Measurements from ENCODE around the gene CEMP1. TPM values are rescaled to one million over a fixed set of nuclear protein-coding genes. Genes with fewer than 3 reads are reported as not detected.

The CEMP1 gene
- total RNA-seq, 1 donor from 2014 or later, result not detected

GRCh38 chr16:2529961-2530628 is 1.1 kb downstream of the CEMP1 start:
- no peak for TF ChIP-seq EZH2 (IDR thresholded peaks at IDR 0.05)
- TF ChIP-seq CTCF (IDR thresholded peaks at IDR 0.05), result no peak
- no peak for TF ChIP-seq EZH2phosphoT487 (IDR thresholded peaks at IDR 0.05)
- no peak overlapping the region for H3K4me2 ChIP-seq
- no peaks in the 10 kb centered on the region for H3K79me2 ChIP-seq (ENCODE audit: low read depth)
- H3K9ac ChIP-seq, result no peak overlapping the region
- Mint-ChIP-seq H3K9me3 (no peaks in the 10 kb centered on the region), H3K36me3 (no peaks in the 10 kb centered on the region), H3K4me3 (peak overlapping the region; percentile 67), H3K27ac (no peak overlapping the region), H3K27me3 (ENCODE audit: insufficient read depth, low read depth) (peaks cover 18% of the 10 kb centered on the region), H3K4me1 (peaks cover 13% of the 10 kb centered on the region)
- no peak overlapping the region for H3K4me3 ChIP-seq
- no peaks in the 10 kb centered on the region for H3K4me1 ChIP-seq
- peaks cover 11% of the 10 kb centered on the region for H3F3A ChIP-seq (ENCODE audit: low read depth)
- H2AFZ ChIP-seq (replicated peaks), result no peak overlapping the region
- peaks cover 13% of the 10 kb centered on the region for H3K27me3 ChIP-seq
- H3K9me3 ChIP-seq (ENCODE audit: low read depth), result no peaks in the 10 kb centered on the region
- no peak for DNase-seq (ENCODE audit: low spot score)
- no peaks in the 10 kb centered on the region for H3K36me3 ChIP-seq
- no peaks in the 10 kb centered on the region for H4K20me1 ChIP-seq (ENCODE audit: low read depth)
- no peak overlapping the region for H3K27ac ChIP-seq

- Histone ChIP-seq H3K9me3 (ENCODE audit: low read depth) (no peaks in the 10 kb centered on the region), H3K4me1 (no peaks in the 10 kb centered on the region), H3K9ac (no peak overlapping the region), H4K20me1 (ENCODE audit: low read depth) (no peaks in the 10 kb centered on the region), H3K27ac (no peak overlapping the region), H2AFZ (replicated peaks) (no peak overlapping the region), H3K36me3 (no peaks in the 10 kb centered on the region), H3K4me2 (no peak overlapping the region), H3K79me2 (ENCODE audit: low read depth) (no peaks in the 10 kb centered on the region), H3F3A (ENCODE audit: low read depth) (peaks cover 11% of the 10 kb centered on the region), H3K4me3 (no peak overlapping the region), H3K27me3 (peaks cover 13% of the 10 kb centered on the region)
- no peak overlapping the region for H3K27ac Mint-ChIP-seq
- TF ChIP-seq CTCF (IDR thresholded peaks at IDR 0.05) (no peak), EZH2phosphoT487 (IDR thresholded peaks at IDR 0.05) (no peak), EZH2 (IDR thresholded peaks at IDR 0.05) (no peak)
- peaks cover 13% of the 10 kb centered on the region for H3K4me1 Mint-ChIP-seq
- H3K9me3 Mint-ChIP-seq, result no peaks in the 10 kb centered on the region
- peaks cover 17% of the 10 kb centered on the region for H3K27me3 Mint-ChIP-seq (ENCODE audit: insufficient read depth, low read depth)
- DNase-seq (ENCODE audit: low spot score), result no peak
- peak overlapping the region; percentile 35 for H3K4me3 Mint-ChIP-seq
- no peaks in the 10 kb centered on the region for H3K36me3 Mint-ChIP-seq
These were observed 1.9 kb downstream of the CEMP1 start for GRCh38 chr16:2529061-2529931.

GRCh38 chr16:2528161-2529060 is 2.8 kb downstream of the CEMP1 start:
- Histone ChIP-seq H3K4me3 (no peak overlapping the region), H3K9me3 (ENCODE audit: low read depth) (no peaks in the 10 kb centered on the region), H3K4me2 (no peak overlapping the region), H4K20me1 (ENCODE audit: low read depth) (no peaks in the 10 kb centered on the region), H3K27me3 (peaks cover 7% of the 10 kb centered on the region), H3K79me2 (ENCODE audit: low read depth) (no peaks in the 10 kb centered on the region), H2AFZ (replicated peaks) (no peak overlapping the region), H3K36me3 (no peaks in the 10 kb centered on the region), H3K4me1 (no peaks in the 10 kb centered on the region), H3K9ac (no peak overlapping the region), H3F3A (ENCODE audit: low read depth) (peaks cover 11% of the 10 kb centered on the region), H3K27ac (no peak overlapping the region)
- H3K4me3 Mint-ChIP-seq, result no peak overlapping the region
- H3K36me3 Mint-ChIP-seq, result no peaks in the 10 kb centered on the region
- H3K4me1 Mint-ChIP-seq, result peaks cover 8% of the 10 kb centered on the region
- no peaks in the 10 kb centered on the region for H3K9me3 Mint-ChIP-seq
- no peak overlapping the region for H3K27ac Mint-ChIP-seq
- TF ChIP-seq CTCF (IDR thresholded peaks at IDR 0.05), result no peak
- no peak for TF ChIP-seq EZH2phosphoT487 (IDR thresholded peaks at IDR 0.05)
- TF ChIP-seq EZH2 (IDR thresholded peaks at IDR 0.05), result no peak
- peaks cover 10% of the 10 kb centered on the region for H3K27me3 Mint-ChIP-seq (ENCODE audit: insufficient read depth, low read depth)
- DNase-seq (ENCODE audit: low spot score), result no peak

Data from neural progenitor cell (in vitro differentiated cells).